T47D (cell line): ENCODE results near the gene VAC14.
"Not testable (repeated sequence)": the region's sequence is repeated elsewhere in the genome, so short reads cannot be mapped to it uniquely, and the experiment has no call there.

ENCODE experiments used
- DNase-seq, 2 experiments: peaks; one replicate each; pipeline versions ENCODE4 v3.0.0 to v3.0.0-alpha.2; 2011 to 2012; ENCODE audit warnings: low read depth in 1 of 2, low spot score in 1 of 2
- JUND ChIP-seq: IDR thresholded peaks from 2 replicates; pipeline ENCODE4 v1.6.1; 2012; ENCODE audit warnings: low read depth
- in situ Hi-C: cut with HindIII; loops from 2 replicates; pipeline ENCODE4 v1.10.0; 2016; ENCODE audit warnings: low sequenced_read_pairs, low pct_unique_long_range_greater_than_20kb

Gene VAC14

DNA sequence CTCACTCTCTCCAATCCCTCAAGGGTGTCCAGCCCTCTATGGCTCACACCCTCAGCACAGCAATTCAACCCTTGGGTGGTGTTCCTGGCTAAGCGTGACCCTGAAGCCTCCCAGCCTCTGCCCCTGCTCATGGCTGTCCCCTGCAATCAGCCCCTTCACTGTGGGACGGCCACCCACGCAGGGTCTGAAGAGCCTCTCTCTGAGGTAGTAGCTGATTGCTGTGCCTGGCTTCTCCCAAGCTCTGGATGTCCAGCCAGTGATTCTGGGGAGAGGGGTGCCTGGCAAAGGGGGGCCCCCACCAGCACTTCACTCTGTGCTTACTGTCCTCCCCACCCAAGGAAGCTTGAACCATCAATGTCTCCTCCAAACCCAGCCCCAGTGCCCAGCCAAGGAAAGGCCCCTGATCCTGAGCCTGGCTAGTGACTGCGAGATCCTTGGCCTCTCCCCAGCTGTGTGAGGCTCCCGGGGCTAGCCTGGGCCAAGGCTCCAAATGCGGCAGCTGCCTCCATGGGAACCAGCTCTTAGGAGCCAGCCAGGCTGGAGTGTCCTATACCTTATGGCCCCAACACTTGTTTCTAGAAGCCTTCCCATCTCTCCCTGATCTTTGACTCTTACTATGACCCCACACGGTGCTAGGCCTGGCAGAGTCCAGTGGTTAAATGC lies 125.0 kb downstream of the VAC14 start:
- in situ Hi-C loops = no loop called here
- no peak for DNase-seq
- TF ChIP-seq JUND = no peak

DNA sequence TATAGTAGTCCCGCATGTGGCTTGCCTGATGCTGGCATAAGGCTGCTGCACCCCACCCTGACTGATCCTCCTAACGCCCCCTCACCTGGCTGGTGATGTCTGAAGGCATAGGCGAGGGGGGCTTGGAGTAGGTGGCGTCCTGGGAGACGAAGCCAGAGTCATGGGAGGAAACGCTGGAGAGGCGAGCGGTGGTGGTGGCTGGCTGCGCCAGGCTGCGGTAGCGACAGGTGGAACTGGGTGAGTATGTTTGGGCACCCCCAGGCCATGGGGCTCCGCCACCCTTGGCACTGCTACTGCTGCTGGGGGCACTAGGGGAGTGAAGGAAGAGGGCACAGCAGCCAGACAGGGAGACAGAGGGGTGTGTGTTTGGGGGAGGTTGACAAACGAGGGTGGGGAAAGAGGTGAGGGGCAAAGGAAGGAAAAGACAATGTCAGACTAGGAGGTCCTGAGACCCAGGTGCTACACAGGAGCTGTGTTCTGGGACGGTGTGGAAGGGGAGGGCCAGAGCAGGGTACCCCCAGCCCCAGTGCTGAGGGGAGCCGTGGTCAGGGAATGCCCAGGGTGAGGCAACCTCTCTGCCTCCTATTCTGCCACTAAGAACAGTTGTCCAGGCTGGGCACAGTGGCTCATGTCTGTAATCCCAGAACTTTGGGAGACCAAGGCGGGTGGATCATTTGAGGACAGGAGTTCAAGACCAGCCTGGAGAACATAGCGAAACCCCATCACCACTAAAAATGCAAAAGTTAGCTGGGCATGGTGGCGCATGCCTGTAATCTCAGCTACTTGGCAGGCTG lies 126.5 kb downstream of the VAC14 start:
- in situ Hi-C loops = no loop called here
- no peak for TF ChIP-seq JUND

DNA sequence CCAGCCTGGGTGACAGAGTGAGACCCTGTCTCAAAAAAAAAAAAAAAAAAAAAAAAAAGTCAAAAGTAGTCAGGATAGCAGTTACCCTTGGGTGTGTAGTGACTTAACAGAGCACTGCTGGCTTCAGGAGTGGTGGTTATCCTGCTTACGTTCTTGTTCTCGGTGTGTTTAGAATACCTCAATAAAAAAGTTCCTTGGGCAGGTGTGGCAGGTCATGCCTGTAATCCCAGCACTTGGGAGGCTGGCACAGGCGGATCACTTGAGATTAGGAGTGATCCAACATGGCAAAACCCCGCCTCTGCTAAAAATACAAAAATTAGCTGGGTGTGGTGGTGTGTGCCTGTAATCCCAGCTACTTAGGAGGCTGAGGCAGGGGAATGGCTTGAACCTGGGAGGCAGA lies 130.0 kb downstream of the VAC14 start:
- in situ Hi-C loops, DNase-seq: not testable (repeated sequence)

More for the DNA sequence above, 126.5 kb downstream of the VAC14 start:
- no peak for DNase-seq

DNA sequence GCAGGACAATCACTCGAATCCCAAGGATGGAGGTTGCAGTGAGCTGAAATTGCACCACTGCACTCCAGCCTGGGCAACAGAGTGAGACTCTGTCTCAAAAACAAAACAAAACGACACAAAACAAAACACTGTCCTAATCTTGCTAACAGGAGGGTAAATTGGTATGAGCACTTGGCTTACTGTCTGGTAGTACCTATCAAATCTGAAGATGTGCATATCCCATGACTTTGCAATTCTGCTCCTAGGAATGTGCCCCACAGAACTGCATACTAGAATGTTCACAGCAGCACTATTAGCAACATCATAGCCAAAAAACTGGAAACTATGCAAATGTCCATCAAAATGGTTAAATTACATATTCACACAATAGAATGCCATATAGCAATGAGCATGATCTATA lies 130.8 kb downstream of the VAC14 start:
- in situ Hi-C loops = no loop called here
- no peak for TF ChIP-seq JUND
- DNase-seq = no peak

DNA sequence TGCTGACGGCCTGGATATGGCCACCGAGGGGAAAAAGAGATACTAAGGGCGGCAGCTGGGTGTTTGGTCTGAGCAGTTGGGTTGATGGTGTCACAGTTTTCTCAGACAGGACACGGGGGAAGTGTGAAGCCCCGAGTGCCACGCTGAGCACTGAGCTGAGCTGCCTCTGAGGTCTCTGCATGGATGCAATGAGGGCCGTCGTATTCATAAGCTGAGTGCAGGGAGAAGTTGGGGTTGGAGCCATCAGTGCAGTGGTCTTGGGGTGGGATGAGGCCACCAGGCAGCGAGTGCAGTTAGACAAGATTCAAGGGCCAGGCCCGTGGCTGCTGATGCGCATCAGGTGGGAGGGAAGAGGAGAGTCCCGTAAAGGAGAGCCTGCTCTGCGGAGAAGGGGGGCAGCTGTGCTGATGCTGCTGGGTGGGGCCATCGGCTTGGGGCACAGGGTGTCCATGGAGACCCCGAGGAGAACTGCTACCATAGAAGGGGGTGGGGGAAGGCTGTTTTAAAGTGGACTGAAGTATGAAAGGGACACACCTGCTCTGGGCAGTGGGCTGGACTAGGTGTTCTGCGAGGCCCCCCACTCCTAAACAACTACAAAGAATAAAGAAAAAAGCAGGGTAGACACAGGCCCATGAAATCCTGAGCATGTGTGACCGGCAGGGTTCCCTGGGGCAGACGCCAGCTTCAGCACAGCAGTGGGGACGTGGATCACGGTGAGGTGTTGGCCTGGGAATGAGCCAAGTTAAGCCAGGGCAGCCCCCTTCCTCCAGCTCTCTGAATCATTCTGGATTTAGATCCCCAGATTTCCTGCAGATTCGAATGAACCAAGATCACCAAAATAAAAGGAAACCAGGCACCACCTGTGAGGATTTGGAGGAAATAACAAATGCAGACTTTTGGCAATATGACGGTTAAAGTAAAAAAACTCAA lies 134.9 kb downstream of the VAC14 start:
- no peak for TF ChIP-seq JUND
- DNase-seq = no peak
- in situ Hi-C loops = no loop called here

DNA sequence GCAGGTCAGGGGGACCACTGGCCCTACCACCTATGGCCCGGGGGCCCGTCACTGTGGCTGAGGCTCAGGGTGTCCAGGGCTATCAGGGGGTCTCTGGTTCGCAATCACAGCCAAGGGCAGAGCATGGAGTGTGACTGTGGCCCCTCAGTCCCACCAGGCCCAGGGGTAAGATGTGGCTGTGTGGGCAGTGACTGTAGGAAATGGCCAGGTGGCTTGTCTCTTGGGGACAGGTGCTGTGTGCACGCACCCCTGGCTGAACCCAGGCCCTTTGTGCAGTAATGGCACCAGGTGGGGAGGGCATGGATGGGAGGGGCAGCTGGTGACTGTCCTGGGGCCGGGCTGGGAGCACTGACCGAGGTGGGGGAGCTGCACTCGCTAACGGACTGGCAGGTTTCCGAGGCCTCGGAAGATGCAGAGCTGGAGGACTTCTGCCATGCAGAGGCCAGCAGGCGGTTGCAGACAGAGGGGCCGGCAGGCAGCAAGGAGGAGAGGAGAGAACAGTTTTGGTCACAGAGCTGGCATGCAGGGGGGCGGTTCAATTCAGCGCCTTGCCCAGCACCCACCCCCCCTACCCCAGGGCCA lies 135.8 kb downstream of the VAC14 start:
- DNase-seq = no peak
- in situ Hi-C loops = no loop called here
- TF ChIP-seq JUND = no peak

DNA sequence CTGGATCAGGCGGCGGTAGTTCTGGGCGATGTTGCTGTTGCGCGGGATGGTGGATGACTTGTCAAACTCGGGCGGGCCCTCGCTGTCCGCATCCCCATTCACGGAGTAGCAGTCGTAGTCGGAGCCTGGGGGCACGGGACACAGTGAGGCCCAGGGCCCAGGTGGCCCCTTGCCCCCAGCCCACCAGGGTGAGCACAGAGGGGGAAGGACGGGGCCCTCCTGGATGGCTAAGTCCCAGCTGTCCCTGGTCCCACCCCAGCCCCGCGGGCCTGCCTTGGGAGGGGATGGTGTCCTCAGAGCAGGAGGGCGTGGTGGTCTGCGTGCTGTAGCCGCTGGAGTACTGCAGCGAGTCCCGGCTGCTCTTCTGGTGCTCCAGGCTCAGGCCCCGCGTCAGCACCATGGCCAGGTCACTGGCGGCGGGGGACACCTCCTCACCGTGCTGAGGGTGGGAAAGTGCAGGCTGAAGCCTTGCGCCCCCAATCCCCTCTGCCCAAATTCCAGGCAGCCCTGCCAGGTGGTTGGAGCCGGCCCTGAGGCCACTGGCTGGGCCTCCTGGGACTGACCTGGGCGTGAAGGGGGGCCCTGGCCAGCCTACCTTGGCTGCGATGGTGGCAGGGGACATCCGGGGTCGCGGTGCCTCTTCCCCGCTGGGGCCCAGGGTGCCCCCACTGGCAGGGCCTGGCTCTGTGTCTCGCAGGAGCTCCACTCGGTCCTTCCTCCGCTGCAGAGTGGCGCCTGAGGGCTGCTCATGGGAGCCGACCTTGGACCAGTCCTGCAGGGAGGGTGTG lies 136.4 kb downstream of the VAC14 start:
- DNase-seq = no peak
- TF ChIP-seq JUND = no peak
- in situ Hi-C loops = no loop called here

DNA sequence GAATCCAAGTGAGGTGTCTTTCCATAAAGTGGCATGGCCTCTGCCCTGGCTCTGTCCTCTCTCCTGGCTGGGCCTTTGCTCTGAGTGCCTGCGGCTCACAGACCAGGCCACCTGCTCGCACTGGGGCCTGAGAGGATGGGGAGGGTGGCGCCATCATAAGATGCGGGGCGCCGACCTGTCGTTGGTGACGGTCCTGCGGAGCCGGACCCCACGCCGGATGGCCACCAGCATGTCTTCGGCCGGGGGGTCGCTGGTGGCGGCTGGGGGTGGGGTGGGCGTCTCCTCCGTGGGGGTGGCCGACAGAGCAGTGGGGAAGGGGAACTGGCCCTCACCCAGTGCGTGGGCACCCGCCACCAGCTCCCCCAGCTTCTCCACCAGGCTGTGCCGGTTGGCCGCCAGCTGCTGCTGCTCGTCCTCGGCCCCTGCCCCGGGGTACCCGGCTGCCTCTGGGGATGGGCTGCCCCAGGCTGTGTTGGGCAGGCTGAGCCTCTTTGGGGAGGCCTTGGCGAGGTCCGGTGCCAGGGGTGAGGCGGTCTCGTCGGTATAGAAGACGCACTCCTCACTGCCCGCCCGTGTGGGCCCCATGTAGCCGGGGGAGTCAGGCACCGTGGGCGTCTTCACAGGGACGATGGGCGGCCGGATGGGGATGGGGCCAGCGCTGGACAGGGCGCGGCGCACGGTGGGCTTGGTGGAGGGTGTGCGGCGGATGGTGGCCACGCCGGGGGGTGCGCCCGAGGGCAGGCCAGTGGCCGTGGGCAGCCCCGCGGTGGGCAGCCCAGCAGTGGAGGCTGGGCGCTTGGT lies 137.2 kb downstream of the VAC14 start:
- DNase-seq = no peak
- TF ChIP-seq JUND = no peak
- in situ Hi-C loops = no loop called here

DNA sequence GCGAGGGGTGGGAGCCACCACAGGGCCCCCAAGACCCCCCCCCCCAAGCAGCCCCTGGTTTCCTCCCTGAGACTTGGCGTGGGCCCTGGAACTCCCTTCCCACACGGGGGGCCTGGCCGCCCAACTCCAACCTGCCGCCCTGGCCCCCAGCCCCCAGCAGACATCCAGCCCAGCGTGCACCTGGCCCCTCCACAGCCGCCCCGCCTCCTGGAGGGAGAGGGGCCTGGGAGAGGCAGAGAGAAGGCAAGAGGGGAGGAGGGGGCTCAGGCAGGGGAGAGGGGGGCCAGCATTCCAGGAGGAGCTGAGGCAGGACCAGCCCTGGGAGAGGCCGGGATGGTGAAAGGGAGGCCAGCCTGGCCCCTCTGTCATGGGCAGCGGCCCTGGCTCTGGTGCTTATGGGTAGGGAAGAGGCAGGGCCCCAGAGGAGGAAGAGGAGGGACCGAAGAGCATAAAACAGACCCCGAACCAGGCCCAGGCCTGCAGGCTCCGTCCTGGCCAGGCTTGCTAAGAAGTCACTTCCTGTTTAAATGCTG lies 137.9 kb downstream of the VAC14 start:
- in situ Hi-C loops = no loop called here
- DNase-seq = no peak
- no peak for TF ChIP-seq JUND

DNA sequence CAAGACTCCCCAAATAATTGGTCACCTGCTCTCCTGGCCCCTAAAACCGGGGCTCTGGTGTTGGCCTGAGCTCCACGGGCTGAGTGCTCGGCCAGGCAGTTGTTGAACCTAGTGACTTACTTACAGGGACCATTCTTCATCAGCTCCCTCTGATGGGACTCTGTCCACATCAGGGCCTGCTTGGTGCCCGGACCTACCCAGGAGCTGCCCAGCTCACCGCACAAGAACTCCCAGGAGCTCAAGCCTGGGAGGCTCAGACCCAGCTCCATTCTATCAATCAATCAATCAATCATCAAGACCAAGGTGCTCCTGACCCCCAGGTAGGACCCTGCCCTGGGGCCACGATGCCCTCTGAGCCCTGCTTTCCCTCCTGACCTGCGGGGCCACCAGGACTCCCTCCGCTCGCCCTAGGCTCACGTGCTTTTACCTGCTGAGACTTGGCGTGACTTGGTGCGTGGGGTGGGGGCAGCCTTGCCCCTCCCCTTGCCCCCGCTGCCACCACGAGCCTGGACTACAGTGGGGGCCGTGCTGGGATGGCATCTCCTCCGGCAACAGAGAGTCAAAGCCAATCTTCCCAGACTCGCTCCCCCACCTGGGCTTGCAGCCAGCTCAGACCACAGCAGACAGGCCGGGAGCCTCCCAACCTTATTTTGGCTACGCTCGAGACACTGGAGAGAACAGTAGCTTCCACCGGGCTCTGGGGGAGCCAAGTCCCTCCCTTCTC lies 138.9 kb downstream of the VAC14 start:
- in situ Hi-C loops = no loop called here
- TF ChIP-seq JUND = no peak
- DNase-seq = no peak
